A673 (cell line): ENCODE results near the gene BHMT.

Experiments used
- EZH2 ChIP-seq: fragments of 200-600 bp; sonication (generic); IDR thresholded peaks from 2 replicates; pipeline ENCODE4 v1.6.1; 2017; ENCODE audit warnings: borderline replicate concordance, low read depth, mild to moderate bottlenecking, mixed read lengths, antibody characterized with exemption, low read length; ENCODE audit not compliant: poor library complexity, severe bottlenecking
- TF ChIP-seq, protein P1 (sequence below): fragments of 300-800, 200-600 bp; sonication (generic); conservative IDR thresholded peaks from 2 replicates; pipeline ENCODE4 v1.5.1; 2017; ENCODE audit warnings: low read depth, mild to moderate bottlenecking, antibody characterized with exemption, low read length, moderate library complexity, mixed read lengths

GRCh38 chr5:79111960-79112702 is 522 bp downstream of the BHMT start:
- TF ChIP-seq, protein P1, sequence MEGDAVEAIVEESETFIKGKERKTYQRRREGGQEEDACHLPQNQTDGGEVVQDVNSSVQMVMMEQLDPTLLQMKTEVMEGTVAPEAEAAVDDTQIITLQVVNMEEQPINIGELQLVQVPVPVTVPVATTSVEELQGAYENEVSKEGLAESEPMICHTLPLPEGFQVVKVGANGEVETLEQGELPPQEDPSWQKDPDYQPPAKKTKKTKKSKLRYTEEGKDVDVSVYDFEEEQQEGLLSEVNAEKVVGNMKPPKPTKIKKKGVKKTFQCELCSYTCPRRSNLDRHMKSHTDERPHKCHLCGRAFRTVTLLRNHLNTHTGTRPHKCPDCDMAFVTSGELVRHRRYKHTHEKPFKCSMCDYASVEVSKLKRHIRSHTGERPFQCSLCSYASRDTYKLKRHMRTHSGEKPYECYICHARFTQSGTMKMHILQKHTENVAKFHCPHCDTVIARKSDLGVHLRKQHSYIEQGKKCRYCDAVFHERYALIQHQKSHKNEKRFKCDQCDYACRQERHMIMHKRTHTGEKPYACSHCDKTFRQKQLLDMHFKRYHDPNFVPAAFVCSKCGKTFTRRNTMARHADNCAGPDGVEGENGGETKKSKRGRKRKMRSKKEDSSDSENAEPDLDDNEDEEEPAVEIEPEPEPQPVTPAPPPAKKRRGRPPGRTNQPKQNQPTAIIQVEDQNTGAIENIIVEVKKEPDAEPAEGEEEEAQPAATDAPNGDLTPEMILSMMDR, result no peak
- TF ChIP-seq EZH2, result peak; percentile 68
